ENCODE data around the gene GRPEL2. TPM values are rescaled to one million over a fixed set of nuclear protein-coding genes. Genes with fewer than 3 reads are reported as not detected.

GRPEL2 gene
- total RNA-seq, 4 donors from 2014 or later: 9.3 to 20.4 (median 13.3) TPM

- TF ChIP-seq CTCF (IDR thresholded peaks at IDR 0.05; ENCODE audit: low read depth): no peak
Observed at GRCh38 chr5:149320791-149321330, 24.4 kb upstream of the GRPEL2 start.

GRCh38 chr5:149322518-149322917, 22.8 kb upstream of the GRPEL2 start:
- TF ChIP-seq CTCF (IDR thresholded peaks at IDR 0.05; ENCODE audit: low read depth): no peak

GRCh38 chr5:149323210-149323609, 22.1 kb upstream of the GRPEL2 start:
- TF ChIP-seq CTCF (IDR thresholded peaks at IDR 0.05; ENCODE audit: low read depth): no peak

- no peak for TF ChIP-seq CTCF (IDR thresholded peaks at IDR 0.05; ENCODE audit: low read depth)
Observed at GRCh38 chr5:149323621-149324205, 21.6 kb upstream of the GRPEL2 start.

GRCh38 chr5:149324641-149325040, 20.7 kb upstream of the GRPEL2 start:
- TF ChIP-seq CTCF (IDR thresholded peaks at IDR 0.05; ENCODE audit: low read depth): no peak

GRCh38 chr5:149325166-149325735, 20.0 kb upstream of the GRPEL2 start:
- TF ChIP-seq CTCF (IDR thresholded peaks at IDR 0.05; ENCODE audit: low read depth): no peak

GRCh38 chr5:149325894-149326293, 19.4 kb upstream of the GRPEL2 start:
- TF ChIP-seq CTCF (IDR thresholded peaks at IDR 0.05; ENCODE audit: low read depth): no peak
